Measurements from ENCODE around the gene RREB1.

DNA sequence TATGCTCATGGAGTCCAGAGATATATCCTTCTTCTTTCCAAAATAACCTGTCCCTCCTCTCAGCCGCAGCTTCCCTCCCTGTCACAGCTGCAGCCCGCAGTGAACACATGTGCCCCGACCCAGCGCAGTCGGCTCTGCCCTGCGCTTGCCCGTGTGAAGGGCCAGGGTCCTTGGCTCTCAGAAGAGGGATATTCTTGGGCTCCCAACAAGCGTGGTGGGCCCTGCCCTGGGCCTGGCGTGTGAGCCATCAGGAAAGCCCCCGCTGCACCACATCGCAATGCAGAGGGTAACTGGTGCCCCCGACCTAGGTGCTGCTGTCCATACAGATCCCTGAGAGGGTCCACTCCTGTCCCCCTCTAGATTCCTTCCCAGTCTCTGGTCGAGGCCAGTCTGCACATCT is 140.1 kb downstream of the RREB1 start:
- TF ChIP-seq, protein P1, sequence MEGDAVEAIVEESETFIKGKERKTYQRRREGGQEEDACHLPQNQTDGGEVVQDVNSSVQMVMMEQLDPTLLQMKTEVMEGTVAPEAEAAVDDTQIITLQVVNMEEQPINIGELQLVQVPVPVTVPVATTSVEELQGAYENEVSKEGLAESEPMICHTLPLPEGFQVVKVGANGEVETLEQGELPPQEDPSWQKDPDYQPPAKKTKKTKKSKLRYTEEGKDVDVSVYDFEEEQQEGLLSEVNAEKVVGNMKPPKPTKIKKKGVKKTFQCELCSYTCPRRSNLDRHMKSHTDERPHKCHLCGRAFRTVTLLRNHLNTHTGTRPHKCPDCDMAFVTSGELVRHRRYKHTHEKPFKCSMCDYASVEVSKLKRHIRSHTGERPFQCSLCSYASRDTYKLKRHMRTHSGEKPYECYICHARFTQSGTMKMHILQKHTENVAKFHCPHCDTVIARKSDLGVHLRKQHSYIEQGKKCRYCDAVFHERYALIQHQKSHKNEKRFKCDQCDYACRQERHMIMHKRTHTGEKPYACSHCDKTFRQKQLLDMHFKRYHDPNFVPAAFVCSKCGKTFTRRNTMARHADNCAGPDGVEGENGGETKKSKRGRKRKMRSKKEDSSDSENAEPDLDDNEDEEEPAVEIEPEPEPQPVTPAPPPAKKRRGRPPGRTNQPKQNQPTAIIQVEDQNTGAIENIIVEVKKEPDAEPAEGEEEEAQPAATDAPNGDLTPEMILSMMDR (conservative IDR thresholded peaks at IDR 0.05; ENCODE audit: low read depth, low read length), result no peak
- no peak for TF ChIP-seq EZH2 (IDR thresholded peaks at IDR 0.05; ENCODE audit: borderline replicate concordance, low read depth, low read length, poor library complexity, severe bottlenecking)
